HEK293 (cell line): ENCODE measurements around the gene IPO8.

Experiments used
- FEZF1 ChIP-seq: fragments of 450-650 bp; formaldehyde crosslinking; IDR thresholded peaks from 2 replicates; pipeline ENCODE4 v1.5.1; 2016; ENCODE audit warnings: missing biosample characterization, missing genetic modification characterization
- MEIS1 ChIP-seq: sonication (generic); formaldehyde crosslinking; IDR thresholded peaks from 2 replicates; pipeline ENCODE4 v1.8.1; 2022; ENCODE audit warnings: missing genetic modification reagents, mild to moderate bottlenecking, borderline replicate concordance
- MZF1 ChIP-seq: fragments of 450-650 bp; formaldehyde crosslinking; IDR thresholded peaks from 2 replicates; pipeline ENCODE4 v1.5.1; 2017; ENCODE audit warnings: missing biosample characterization, missing genetic modification characterization, borderline replicate concordance
- ZBTB7A ChIP-seq: fragments of 450-650 bp; formaldehyde crosslinking; IDR thresholded peaks from 2 replicates; pipeline ENCODE4 v1.5.1; 2016; ENCODE audit warnings: low read depth, missing biosample characterization, missing genetic modification characterization
- ZBTB8A ChIP-seq: fragments of 450-650 bp; formaldehyde crosslinking; IDR thresholded peaks from 2 replicates; pipeline ENCODE4 v1.5.1; 2016; ENCODE audit warnings: missing biosample characterization, missing genetic modification characterization
- ZNF335 ChIP-seq: fragments of 450-650 bp; formaldehyde crosslinking; conservative IDR thresholded peaks from 2 replicates; pipeline ENCODE4 v1.5.1; 2016; ENCODE audit warnings: missing biosample characterization, missing genetic modification characterization
- ZNF530 ChIP-seq: fragments of 450-650 bp; formaldehyde crosslinking; IDR thresholded peaks from 2 replicates; pipeline ENCODE4 v1.5.1; 2016; ENCODE audit warnings: low read depth, missing biosample characterization, missing genetic modification characterization
- ZNF610 ChIP-seq: fragments of 450-650 bp; formaldehyde crosslinking; IDR thresholded peaks from 2 replicates; pipeline ENCODE4 v1.5.1; 2016; ENCODE audit warnings: missing biosample characterization, missing genetic modification characterization, borderline replicate concordance
- TF ChIP-seq, protein P1 (sequence below): fragments of 450-650 bp; formaldehyde crosslinking; IDR thresholded peaks from 2 replicates; pipeline ENCODE4 v1.5.1; 2016; ENCODE audit warnings: missing biosample characterization, missing genetic modification characterization
- TF ChIP-seq, protein P2 (sequence below): fragments of 450-650 bp; formaldehyde crosslinking; IDR thresholded peaks from 2 replicates; pipeline ENCODE4 v1.5.1; 2016; ENCODE audit warnings: missing biosample characterization, missing genetic modification characterization
- TF ChIP-seq, protein P3 (sequence below): fragments of 450-650 bp; formaldehyde crosslinking; IDR thresholded peaks from 2 replicates; pipeline ENCODE4 v1.5.1; 2016; ENCODE audit warnings: missing biosample characterization, missing genetic modification characterization, low read depth

DNA sequence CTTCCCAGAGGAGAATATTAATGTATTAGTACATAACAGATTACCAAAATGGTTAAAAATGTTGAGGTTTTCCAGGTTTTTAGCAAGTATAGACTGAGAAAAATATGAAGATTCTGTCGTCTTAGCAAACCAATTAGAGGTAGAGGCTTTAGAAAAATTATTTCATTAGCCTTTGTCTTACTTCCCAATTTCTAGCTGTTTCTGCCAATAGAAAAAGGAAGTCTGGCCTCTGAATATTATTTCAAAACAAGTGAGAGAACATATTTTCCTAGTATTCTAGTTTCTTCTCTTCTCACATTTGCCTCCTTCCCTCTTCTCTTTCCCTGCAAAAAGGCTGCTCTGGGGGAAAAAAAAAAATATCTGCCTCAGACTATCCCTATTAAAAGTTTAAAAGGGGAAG is 16.4 kb downstream of the IPO8 start:
- TF ChIP-seq, protein P1, sequence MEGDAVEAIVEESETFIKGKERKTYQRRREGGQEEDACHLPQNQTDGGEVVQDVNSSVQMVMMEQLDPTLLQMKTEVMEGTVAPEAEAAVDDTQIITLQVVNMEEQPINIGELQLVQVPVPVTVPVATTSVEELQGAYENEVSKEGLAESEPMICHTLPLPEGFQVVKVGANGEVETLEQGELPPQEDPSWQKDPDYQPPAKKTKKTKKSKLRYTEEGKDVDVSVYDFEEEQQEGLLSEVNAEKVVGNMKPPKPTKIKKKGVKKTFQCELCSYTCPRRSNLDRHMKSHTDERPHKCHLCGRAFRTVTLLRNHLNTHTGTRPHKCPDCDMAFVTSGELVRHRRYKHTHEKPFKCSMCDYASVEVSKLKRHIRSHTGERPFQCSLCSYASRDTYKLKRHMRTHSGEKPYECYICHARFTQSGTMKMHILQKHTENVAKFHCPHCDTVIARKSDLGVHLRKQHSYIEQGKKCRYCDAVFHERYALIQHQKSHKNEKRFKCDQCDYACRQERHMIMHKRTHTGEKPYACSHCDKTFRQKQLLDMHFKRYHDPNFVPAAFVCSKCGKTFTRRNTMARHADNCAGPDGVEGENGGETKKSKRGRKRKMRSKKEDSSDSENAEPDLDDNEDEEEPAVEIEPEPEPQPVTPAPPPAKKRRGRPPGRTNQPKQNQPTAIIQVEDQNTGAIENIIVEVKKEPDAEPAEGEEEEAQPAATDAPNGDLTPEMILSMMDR (tag by site-specific recombination): no peak
- TF ChIP-seq ZNF335 (tag by site-specific recombination) (no peak), FEZF1 (tag by site-specific recombination) (no peak), MEIS1 (CRISPR knock-in tag) (no peak), MZF1 (tag by site-specific recombination) (no peak), ZNF530 (tag by site-specific recombination) (no peak), ZBTB7A (tag by site-specific recombination) (no peak), ZNF610 (tag by site-specific recombination) (no peak), ZBTB8A (tag by site-specific recombination) (no peak)
- TF ChIP-seq, protein P2, sequence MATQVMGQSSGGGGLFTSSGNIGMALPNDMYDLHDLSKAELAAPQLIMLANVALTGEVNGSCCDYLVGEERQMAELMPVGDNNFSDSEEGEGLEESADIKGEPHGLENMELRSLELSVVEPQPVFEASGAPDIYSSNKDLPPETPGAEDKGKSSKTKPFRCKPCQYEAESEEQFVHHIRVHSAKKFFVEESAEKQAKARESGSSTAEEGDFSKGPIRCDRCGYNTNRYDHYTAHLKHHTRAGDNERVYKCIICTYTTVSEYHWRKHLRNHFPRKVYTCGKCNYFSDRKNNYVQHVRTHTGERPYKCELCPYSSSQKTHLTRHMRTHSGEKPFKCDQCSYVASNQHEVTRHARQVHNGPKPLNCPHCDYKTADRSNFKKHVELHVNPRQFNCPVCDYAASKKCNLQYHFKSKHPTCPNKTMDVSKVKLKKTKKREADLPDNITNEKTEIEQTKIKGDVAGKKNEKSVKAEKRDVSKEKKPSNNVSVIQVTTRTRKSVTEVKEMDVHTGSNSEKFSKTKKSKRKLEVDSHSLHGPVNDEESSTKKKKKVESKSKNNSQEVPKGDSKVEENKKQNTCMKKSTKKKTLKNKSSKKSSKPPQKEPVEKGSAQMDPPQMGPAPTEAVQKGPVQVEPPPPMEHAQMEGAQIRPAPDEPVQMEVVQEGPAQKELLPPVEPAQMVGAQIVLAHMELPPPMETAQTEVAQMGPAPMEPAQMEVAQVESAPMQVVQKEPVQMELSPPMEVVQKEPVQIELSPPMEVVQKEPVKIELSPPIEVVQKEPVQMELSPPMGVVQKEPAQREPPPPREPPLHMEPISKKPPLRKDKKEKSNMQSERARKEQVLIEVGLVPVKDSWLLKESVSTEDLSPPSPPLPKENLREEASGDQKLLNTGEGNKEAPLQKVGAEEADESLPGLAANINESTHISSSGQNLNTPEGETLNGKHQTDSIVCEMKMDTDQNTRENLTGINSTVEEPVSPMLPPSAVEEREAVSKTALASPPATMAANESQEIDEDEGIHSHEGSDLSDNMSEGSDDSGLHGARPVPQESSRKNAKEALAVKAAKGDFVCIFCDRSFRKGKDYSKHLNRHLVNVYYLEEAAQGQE: no peak
- TF ChIP-seq, protein P3, sequence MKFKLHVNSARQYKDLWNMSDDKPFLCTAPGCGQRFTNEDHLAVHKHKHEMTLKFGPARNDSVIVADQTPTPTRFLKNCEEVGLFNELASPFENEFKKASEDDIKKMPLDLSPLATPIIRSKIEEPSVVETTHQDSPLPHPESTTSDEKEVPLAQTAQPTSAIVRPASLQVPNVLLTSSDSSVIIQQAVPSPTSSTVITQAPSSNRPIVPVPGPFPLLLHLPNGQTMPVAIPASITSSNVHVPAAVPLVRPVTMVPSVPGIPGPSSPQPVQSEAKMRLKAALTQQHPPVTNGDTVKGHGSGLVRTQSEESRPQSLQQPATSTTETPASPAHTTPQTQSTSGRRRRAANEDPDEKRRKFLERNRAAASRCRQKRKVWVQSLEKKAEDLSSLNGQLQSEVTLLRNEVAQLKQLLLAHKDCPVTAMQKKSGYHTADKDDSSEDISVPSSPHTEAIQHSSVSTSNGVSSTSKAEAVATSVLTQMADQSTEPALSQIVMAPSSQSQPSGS (tag by site-specific recombination): no peak
